Glutamatergic neuron (in vitro differentiated cells): ENCODE data around the gene FBXW7. TPM values are rescaled to one million over a fixed set of nuclear protein-coding genes. Genes with fewer than 3 reads are reported as not detected.

Source experiments
- DNase-seq: peaks from one replicate; pipeline ENCODE4 v3.0.0; 2022
- H3K27ac Mint-ChIP-seq: one replicate; pipeline ENCODE4 v1.8.0; 2020; ENCODE audit warnings: mild to moderate bottlenecking, mixed read lengths, inconsistent platforms; ENCODE audit not compliant: unreplicated experiment
- H3K27me3 Mint-ChIP-seq: one replicate; pipeline ENCODE4 v1.8.0; 2020; ENCODE audit warnings: mild to moderate bottlenecking, moderate library complexity, mixed read lengths, inconsistent platforms; ENCODE audit not compliant: unreplicated experiment
- H3K36me3 Mint-ChIP-seq: one replicate; pipeline ENCODE4 v1.8.0; 2020; ENCODE audit warnings: mild to moderate bottlenecking, mixed read lengths, inconsistent platforms; ENCODE audit not compliant: unreplicated experiment
- H3K4me1 Mint-ChIP-seq: one replicate; pipeline ENCODE4 v1.8.0; 2020; ENCODE audit warnings: mild to moderate bottlenecking, low read depth, mixed read lengths, inconsistent platforms; ENCODE audit not compliant: unreplicated experiment
- H3K4me3 Mint-ChIP-seq: one replicate; pipeline ENCODE4 v1.8.0; 2020; ENCODE audit warnings: mild to moderate bottlenecking, mixed read lengths, inconsistent platforms; ENCODE audit not compliant: unreplicated experiment
- H3K9me3 Mint-ChIP-seq: one replicate; pipeline ENCODE4 v1.8.0; 2020; ENCODE audit warnings: mild to moderate bottlenecking, moderate library complexity, mixed read lengths, inconsistent platforms; ENCODE audit not compliant: unreplicated experiment
- CTCF ChIP-seq: fragments of 200-600 bp; sonication (generic); IDR thresholded peaks from one replicate; pipeline ENCODE4 v1.5.0; 2021; ENCODE audit not compliant: partially characterized antibody, unreplicated experiment
- total RNA-seq: library from RNA; stranded (reverse); fragmentation: NEBNext Ultra II Directional; extraction: Animal tissue kit (Norgen Biotek cat#: 25700); gene quantifications from one replicate; pipeline ENCODE4 v1.2.1, GENCODE V29; 2021; ENCODE audit not compliant: unreplicated experiment

The FBXW7 gene
- total RNA-seq, 1 donor from 2014 or later: 57.5 TPM

DNA sequence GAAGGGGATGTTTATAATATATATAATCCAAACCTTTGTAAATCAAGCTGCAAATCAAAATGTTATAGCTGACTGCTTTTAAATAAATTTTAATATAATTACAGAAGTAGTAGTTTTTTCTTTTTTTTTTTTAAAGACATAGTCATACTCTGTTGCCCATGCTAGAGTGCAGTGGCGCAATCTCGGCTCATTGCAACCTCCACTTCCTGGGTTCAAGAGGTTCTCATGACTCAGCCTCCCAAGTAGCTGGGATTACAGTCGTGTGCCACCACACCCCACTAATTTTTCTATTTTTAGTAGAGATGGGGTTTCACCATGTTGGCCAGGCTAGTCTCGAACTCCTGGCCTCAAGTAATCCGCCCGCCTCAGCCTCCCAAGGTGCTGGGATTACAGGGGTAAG lies 178.7 kb downstream of the FBXW7 start:
- no peak for TF ChIP-seq CTCF
- Mint-ChIP-seq H3K4me1 (peaks cover 15% of the 10 kb centered on the region), H3K27ac (no peak overlapping the region), H3K4me3 (no peak overlapping the region), H3K36me3 (no peaks in the 10 kb centered on the region), H3K9me3 (no peaks in the 10 kb centered on the region), H3K27me3 (no peaks in the 10 kb centered on the region)
- DNase-seq: no peak

DNA sequence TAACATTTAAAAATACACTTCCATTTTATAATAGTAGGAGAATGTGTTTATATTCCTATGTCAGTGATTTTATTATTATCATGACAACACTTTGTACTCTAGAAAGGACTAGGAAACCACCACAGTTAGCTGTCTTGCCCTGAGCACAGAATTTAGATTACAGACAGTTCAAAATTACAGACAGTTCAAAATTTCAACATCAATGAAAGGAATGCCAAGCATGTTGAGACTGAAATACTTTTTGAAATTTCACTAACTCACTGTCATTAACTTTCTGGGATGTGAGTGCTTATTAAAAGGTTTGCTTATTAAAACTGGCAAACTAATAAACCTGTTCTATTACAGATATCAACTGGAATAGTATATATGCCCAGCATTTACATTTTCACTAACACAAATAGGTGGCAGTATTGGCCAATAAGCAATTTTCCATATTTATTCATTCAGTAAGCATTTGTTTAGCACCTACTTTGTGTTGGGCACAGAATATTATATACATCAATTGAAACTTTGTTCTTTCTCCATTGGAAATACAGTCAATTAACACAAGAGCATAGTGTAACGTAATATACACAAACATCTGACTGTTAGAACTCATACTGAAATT lies 179.4 kb downstream of the FBXW7 start:
- H3K4me1 Mint-ChIP-seq: peaks cover 15% of the 10 kb centered on the region
- no peaks in the 10 kb centered on the region for H3K36me3 Mint-ChIP-seq
- no peak overlapping the region for H3K4me3 Mint-ChIP-seq
- H3K27me3 Mint-ChIP-seq: no peaks in the 10 kb centered on the region
- H3K9me3 Mint-ChIP-seq: no peaks in the 10 kb centered on the region
- no peak for TF ChIP-seq CTCF
- no peak for DNase-seq
- no peak overlapping the region for H3K27ac Mint-ChIP-seq

GRCh38 chr4:152352622-152353116 lies 183.2 kb downstream of the FBXW7 start:
- Mint-ChIP-seq H3K27ac (peak overlapping the region; percentile 95), H3K36me3 (no peaks in the 10 kb centered on the region), H3K27me3 (no peaks in the 10 kb centered on the region), H3K4me1 (peaks cover 20% of the 10 kb centered on the region), H3K4me3 (peak overlapping the region; percentile 93), H3K9me3 (no peaks in the 10 kb centered on the region)
- peak; percentile 38 for DNase-seq
- no peak for TF ChIP-seq CTCF

GRCh38 chr4:152352215-152352614 lies 183.7 kb downstream of the FBXW7 start:
- Mint-ChIP-seq H3K36me3 (no peaks in the 10 kb centered on the region), H3K27ac (peak overlapping the region; percentile 95), H3K9me3 (no peaks in the 10 kb centered on the region), H3K4me3 (peak overlapping the region; percentile 93), H3K4me1 (peaks cover 20% of the 10 kb centered on the region), H3K27me3 (no peaks in the 10 kb centered on the region)
- no peak for DNase-seq
- no peak for TF ChIP-seq CTCF

- peak overlapping the region; percentile 23 for H3K27ac Mint-ChIP-seq
- H3K27me3 Mint-ChIP-seq: no peaks in the 10 kb centered on the region
- H3K4me3 Mint-ChIP-seq: peak overlapping the region; percentile 93
- no peaks in the 10 kb centered on the region for H3K9me3 Mint-ChIP-seq
- peaks cover 22% of the 10 kb centered on the region for H3K4me1 Mint-ChIP-seq
- no peak for DNase-seq
- no peak for TF ChIP-seq CTCF
- H3K36me3 Mint-ChIP-seq: no peaks in the 10 kb centered on the region
Observed at GRCh38 chr4:152351080-152351479, 184.8 kb downstream of the FBXW7 start.
